Immature natural killer cell (primary cell): ENCODE data around the gene RNF25. TPM values are rescaled to one million over a fixed set of nuclear protein-coding genes. Genes with fewer than 3 reads are reported as not detected.

Experiments used
- DNase-seq, 3 donors: peaks; one replicate each; pipeline ENCODE4 v3.0.0; 2022; ENCODE audit warnings: mixed read lengths in 1 of 3
- H3K27ac Mint-ChIP-seq, 6 donors: one replicate each; pipeline ENCODE4 v1.8.0; 2020; ENCODE audit warnings: mixed read lengths in 6 of 6, mild to moderate bottlenecking in 5 of 6, inconsistent platforms in 4 of 6, moderate library complexity in 3 of 6
- H3K27me3 Mint-ChIP-seq, 3 donors: one replicate each; pipeline ENCODE4 v1.8.0; 2020 to 2021; ENCODE audit warnings: low read depth in 3 of 3, mild to moderate bottlenecking in 3 of 3, mixed read lengths in 3 of 3, moderate library complexity in 3 of 3, inconsistent platforms in 1 of 3
- H3K36me3 Mint-ChIP-seq, 3 donors: one replicate each; pipeline ENCODE4 v1.8.0; 2020; ENCODE audit warnings: mixed read lengths in 3 of 3, inconsistent platforms in 2 of 3, mild to moderate bottlenecking in 2 of 3
- H3K4me1 Mint-ChIP-seq, 2 donors: one replicate each; pipeline ENCODE4 v1.8.0; 2020; ENCODE audit warnings: inconsistent platforms in 2 of 2, mild to moderate bottlenecking in 2 of 2, mixed read lengths in 2 of 2, moderate library complexity in 1 of 2
- H3K4me3 Mint-ChIP-seq, 5 donors: one replicate each; pipeline ENCODE4 v1.8.0; 2020; ENCODE audit warnings: mild to moderate bottlenecking in 5 of 5, mixed read lengths in 5 of 5, inconsistent platforms in 3 of 5, moderate library complexity in 3 of 5
- H3K9me3 Mint-ChIP-seq, 6 donors: one replicate each; pipeline ENCODE4 v1.8.0; 2020; ENCODE audit warnings: mild to moderate bottlenecking in 6 of 6, mixed read lengths in 6 of 6, inconsistent platforms in 4 of 6, moderate library complexity in 3 of 6
- polyA plus RNA-seq, 3 donors: library from polyadenylated mRNA; unstranded; fragments of 300-500 nt; fragmentation: Illumina TruSeq; gene quantifications; one replicate each; pipeline ENCODE4 v1.2.3, GENCODE V29; 2021

The RNF25 gene, protein sequence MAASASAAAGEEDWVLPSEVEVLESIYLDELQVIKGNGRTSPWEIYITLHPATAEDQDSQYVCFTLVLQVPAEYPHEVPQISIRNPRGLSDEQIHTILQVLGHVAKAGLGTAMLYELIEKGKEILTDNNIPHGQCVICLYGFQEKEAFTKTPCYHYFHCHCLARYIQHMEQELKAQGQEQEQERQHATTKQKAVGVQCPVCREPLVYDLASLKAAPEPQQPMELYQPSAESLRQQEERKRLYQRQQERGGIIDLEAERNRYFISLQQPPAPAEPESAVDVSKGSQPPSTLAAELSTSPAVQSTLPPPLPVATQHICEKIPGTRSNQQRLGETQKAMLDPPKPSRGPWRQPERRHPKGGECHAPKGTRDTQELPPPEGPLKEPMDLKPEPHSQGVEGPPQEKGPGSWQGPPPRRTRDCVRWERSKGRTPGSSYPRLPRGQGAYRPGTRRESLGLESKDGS
- 10 to 100 TPM in 2 of 3 donors, 1 to 10 TPM in 1; 7.7 to 16.7 (median 16.3) TPM for polyA plus RNA-seq

DNA sequence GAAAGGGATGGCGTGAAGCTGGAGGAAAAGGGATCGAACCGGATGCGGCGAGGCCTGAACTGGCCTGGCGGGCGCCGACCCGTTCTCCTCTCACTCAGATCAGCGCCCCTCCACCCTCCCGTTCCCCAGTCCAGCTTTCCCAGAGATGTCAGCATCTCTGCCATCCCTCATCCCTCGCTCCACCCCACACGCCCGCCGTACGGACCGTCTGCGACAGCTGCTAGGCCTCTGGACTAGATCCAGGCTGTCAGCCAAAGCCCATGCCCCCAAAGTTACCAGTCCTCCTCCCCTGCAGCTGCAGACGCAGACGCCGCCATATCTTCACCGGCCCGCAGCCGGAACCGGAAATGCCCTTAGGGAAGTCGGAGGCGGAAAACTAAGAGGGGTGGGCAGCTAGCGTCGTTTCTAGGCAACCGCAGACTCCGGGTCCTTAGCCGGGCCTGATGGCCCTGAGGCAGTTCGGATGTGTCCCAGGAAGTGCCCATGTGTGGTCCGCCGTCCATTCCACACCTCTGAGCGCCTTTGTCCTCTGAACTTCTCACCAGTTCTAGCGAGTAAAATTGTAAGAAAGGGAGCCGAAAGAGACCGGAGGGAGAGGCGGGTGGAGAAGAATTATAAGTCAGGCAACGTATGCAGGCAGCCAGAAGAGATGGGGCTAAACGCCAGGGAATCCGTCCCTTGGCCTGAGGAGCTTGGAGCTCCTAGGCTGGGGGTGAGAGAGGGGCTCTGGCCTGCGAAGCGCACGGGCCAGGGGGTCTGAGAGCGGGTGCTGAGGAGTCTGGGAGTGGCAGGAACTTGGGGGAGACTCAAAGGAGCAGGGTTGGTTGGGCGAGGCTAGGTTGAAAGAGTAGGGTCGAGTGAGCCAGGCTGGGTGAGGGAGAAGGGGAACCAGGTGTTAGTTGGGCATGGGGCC is at the start of gene RNF25, which contains the start of gene STK36:
Gene RNF25 (minus strand): TSS at position 349 of the 913 bp plus-strand sequence. CDS start 32 bp downstream, at position 317.
Gene STK36 (plus strand): TSS at position 433 of the 913 bp plus-strand sequence. CDS start 744 bp downstream, outside the sequence.
- no peaks in the 10 kb centered on the region for H3K9me3 Mint-ChIP-seq
- peaks cover 0 to 4% (median 0%) of the 10 kb centered on the region in 3 donors for H3K27me3 Mint-ChIP-seq
- peaks cover 23 to 31% of the 10 kb centered on the region in 2 donors for H3K4me1 Mint-ChIP-seq
- peaks cover 3 to 20% (median 10%) of the 10 kb centered on the region in 3 donors for H3K36me3 Mint-ChIP-seq
- peak within 1 kb of the TSS; percentile 96 to 100 (median 97) for H3K4me3 Mint-ChIP-seq
- H3K27ac Mint-ChIP-seq, result peak within 1 kb of the TSS; percentile 96 to 97 (median 97)
- peak; percentile 77 to 82 (median 79) for DNase-seq

DNA sequence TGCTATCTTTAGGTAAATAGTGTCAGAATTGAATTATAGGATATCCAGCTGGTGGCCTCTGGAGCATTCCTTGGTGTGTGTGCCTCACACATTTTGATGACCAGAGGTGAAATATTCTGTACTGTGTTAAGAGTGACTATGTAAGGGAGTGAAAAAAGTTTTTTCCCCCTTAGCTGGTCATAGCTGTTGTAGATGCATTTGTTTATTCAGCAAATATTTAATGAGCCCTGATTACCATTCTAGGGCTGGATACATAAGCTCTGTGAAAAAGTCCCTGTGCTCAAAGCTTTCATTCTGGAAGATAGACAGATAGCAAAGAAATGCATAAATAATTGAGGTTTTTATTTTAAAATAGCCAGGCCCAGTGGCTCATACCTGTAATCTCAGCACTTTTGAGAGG is 49.7 kb upstream of the RNF25 start:
- Mint-ChIP-seq H3K27me3 (peaks cover 0 to 4% (median 0%) of the 10 kb centered on the region in 3 donors), H3K27ac (no peak overlapping the region), H3K4me1 (peaks cover 1 to 6% of the 10 kb centered on the region in 2 donors), H3K9me3 (peaks cover 7 to 9% (median 9%) of the 10 kb centered on the region in 6 donors), H3K4me3 (no peak overlapping the region), H3K36me3 (peaks cover 0 to 20% (median 7%) of the 10 kb centered on the region in 3 donors)
- DNase-seq, result no peak

DNA sequence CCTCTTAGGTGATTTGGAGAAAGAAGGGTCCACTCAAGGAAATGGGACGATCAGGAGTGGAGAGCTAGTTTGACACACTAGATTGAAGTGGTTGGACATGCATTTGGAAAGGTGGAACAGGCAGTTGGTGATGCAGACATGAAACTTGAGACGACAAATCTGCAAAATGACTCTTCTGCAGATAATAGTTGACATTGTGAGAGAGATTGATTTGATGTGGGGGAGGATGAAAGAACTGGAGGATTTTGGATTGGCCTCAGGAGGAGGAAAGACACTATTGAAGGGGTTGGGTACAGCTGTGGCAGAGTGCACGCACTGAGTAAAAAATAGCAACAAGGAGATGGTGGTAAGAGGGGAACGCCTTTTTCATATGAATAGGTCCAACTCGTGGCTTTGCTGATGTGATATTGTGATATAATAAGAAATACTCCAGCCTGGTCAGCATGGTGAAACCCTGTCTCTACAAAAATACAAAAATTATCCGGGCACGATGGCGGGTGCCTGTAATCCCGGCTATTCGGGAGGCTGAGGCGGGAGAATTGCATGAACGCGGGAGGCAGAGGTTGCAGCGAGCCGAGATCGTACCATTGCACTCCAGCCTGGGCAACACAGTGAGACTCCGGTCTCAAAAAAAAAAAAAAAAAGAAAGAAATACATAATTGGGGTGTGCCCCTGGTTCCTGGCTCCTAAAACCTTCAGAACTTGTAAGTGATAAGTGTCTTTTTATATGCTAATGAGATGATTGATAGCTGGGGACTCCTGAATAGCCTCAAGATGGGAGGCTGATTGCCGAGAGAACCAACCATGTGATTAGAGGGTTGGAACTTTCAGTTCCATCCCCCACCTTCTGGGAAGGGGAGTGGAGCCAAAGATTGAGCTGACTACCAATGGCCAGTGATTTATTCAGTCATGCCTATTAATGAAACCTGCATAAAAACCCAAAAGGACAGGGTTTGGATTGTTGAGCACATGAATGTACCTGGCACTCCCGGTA is 48.5 kb upstream of the RNF25 start:
- Mint-ChIP-seq H3K27me3 (peaks cover 0 to 2% (median 0%) of the 10 kb centered on the region in 3 donors), H3K4me1 (peaks cover 1 to 6% of the 10 kb centered on the region in 2 donors), H3K36me3 (peaks cover 4 to 17% (median 4%) of the 10 kb centered on the region in 3 donors), H3K9me3 (no peaks in the 10 kb centered on the region), H3K4me3 (no peak overlapping the region), H3K27ac (no peak overlapping the region)
- no peak for DNase-seq

DNA sequence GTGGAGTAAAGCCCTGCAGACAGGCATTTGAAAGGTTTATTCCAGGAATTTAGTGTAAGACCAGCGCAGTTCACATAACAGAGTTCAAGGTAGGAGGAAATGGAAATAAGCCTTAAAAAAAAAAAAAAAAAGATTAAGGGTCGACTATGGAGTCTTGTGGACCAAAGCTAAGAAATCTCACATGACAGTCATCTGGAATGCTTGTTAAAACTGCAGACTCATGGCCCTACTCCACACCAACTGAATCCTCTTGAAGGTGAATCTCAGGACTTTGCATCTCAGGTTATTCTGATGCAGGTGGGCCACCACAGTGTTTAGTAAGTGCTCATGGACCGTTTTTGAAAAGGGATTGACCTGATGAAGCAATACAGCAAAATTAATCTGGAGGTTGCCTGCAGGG is 47.7 kb upstream of the RNF25 start:
- peaks cover 0 to 2% (median 0%) of the 10 kb centered on the region in 3 donors for H3K27me3 Mint-ChIP-seq
- DNase-seq, result no peak
- H3K4me1 Mint-ChIP-seq, result peaks cover 1 to 6% of the 10 kb centered on the region in 2 donors
- H3K4me3 Mint-ChIP-seq, result no peak overlapping the region
- H3K36me3 Mint-ChIP-seq, result peaks cover 4 to 17% (median 4%) of the 10 kb centered on the region in 3 donors
- no peaks in the 10 kb centered on the region for H3K9me3 Mint-ChIP-seq
- no peak overlapping the region for H3K27ac Mint-ChIP-seq

DNA sequence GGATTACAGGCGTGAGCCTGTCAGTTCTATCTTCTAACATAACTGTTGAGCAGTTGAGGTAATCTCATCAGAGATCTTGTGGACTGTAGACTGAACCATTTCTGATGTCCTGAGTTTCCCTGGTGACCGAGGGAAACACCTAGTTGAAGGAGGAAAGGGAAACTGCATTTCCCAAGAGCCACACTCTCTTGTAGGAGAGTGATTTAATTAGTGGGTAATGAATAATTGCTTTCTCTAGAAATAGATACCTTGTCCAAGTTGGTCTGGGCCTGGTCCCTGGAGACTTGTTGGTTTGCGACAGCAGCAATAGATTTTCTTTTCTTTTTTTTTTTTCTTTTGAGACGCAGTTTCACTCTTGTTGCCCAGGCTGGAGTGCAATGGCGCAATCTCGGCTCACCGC is 46.3 kb upstream of the RNF25 start:
- Mint-ChIP-seq H3K4me3 (no peak overlapping the region), H3K36me3 (peaks cover 4 to 17% (median 4%) of the 10 kb centered on the region in 3 donors), H3K27ac (no peak overlapping the region), H3K27me3 (peaks cover 0 to 2% (median 0%) of the 10 kb centered on the region in 3 donors), H3K9me3 (no peaks in the 10 kb centered on the region), H3K4me1 (no peaks in the 10 kb centered on the region)
- DNase-seq, result no peak

DNA sequence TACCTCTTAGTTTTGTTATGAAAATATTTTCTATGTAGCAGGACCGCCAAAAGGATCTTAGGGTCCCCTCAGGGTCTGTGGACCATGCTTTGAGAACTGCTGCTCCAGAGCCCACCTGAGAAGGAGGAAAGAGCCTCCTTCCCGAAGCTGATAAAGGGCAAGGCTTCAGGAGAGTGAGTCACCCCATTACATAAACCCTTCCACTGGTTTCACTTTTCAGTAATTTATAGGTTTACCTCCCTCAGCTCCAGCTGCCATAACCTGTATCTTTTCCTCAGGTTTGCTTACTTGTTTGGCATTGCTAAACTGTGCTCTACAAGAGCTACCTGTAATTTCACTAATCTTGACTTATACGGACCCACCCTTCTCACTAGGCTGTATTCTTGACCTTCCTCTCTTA is 45.5 kb upstream of the RNF25 start:
- no peak overlapping the region for H3K27ac Mint-ChIP-seq
- DNase-seq, result no peak
- no peak overlapping the region for H3K4me3 Mint-ChIP-seq
- peaks cover 4 to 17% (median 4%) of the 10 kb centered on the region in 3 donors for H3K36me3 Mint-ChIP-seq
- no peaks in the 10 kb centered on the region for H3K9me3 Mint-ChIP-seq
- H3K27me3 Mint-ChIP-seq, result peaks cover 0 to 2% (median 0%) of the 10 kb centered on the region in 3 donors
- no peaks in the 10 kb centered on the region for H3K4me1 Mint-ChIP-seq

DNA sequence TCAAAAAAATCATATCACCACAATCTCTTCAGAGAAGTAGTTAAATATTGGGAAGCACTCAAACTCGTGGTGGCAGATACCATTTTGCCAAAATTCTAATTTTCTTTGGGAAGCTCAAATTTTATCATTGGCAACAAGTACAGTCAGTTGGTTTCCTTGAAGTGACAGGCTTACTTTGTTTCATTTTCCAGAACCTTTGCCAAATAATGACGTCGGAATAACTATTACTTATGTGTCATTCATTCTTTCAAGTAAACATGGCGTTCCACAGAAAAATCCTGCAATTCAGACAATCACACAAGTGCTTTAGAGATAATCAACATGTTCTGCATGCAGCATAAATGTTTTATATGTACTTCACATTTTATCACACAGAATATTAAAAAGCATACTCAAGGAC is 44.3 kb upstream of the RNF25 start:
- no peak overlapping the region for H3K4me3 Mint-ChIP-seq
- H3K9me3 Mint-ChIP-seq, result no peaks in the 10 kb centered on the region
- H3K36me3 Mint-ChIP-seq, result peaks cover 4 to 17% (median 4%) of the 10 kb centered on the region in 3 donors
- DNase-seq, result no peak
- peaks cover 11% of the 10 kb centered on the region in 2 donors for H3K4me1 Mint-ChIP-seq
- no peak overlapping the region for H3K27ac Mint-ChIP-seq
- peaks cover 0 to 2% (median 2%) of the 10 kb centered on the region in 3 donors for H3K27me3 Mint-ChIP-seq

DNA sequence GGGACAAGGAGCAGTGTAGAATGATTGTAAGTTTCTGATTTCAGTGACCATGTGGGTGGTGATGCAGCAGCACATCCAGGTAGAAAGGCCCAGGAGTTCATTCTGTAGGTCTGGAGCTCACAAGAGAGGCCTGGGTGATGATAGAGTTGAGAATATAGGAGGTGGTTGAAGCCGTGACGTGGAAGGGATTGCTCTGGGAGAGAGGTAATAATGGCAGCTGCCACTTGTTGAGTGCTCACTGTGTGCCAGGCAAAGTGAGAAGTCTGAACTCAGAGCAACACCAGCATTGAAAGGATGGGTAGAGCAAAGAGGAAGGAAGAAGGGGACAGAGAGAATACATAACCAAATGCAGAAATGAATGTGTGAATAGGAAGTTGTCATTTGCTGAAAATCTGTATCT is 42.1 kb upstream of the RNF25 start:
- Mint-ChIP-seq H3K27ac (peak overlapping the region in 1 of 6 donors; percentile 4), H3K4me1 (peaks cover 12 to 16% of the 10 kb centered on the region in 2 donors), H3K4me3 (no peak overlapping the region), H3K36me3 (peaks cover 4 to 9% (median 4%) of the 10 kb centered on the region in 3 donors), H3K27me3 (peaks cover 5 to 6% (median 6%) of the 10 kb centered on the region in 3 donors), H3K9me3 (no peaks in the 10 kb centered on the region)
- no peak for DNase-seq

DNA sequence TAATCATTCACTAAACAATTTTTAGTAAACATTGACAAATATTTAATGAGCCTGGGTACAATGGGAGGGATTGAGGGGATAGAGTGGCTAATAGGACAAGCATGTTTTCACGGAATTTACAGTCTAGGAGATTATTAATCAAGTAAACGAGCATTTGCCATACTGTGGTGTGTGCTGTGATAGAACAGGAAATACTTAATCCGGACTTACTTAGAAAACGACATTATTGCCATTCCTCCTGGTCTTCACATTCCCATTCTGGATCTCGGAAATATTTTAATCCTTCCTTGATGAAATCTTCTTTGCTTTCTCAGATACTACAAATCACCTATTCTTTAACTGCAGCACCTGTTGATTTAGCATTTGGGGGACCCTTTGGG is 39.7 kb upstream of the RNF25 start:
- peaks cover 4 to 5% (median 4%) of the 10 kb centered on the region in 3 donors for H3K36me3 Mint-ChIP-seq
- H3K27me3 Mint-ChIP-seq, result peaks cover 5 to 8% (median 8%) of the 10 kb centered on the region in 3 donors
- H3K4me1 Mint-ChIP-seq, result peaks cover 12 to 16% of the 10 kb centered on the region in 2 donors
- no peaks in the 10 kb centered on the region for H3K9me3 Mint-ChIP-seq
- peak overlapping the region; percentile 92 to 99 (median 94) for H3K4me3 Mint-ChIP-seq
- DNase-seq, result no peak
- peak overlapping the region; percentile 82 to 96 (median 94) for H3K27ac Mint-ChIP-seq

DNA sequence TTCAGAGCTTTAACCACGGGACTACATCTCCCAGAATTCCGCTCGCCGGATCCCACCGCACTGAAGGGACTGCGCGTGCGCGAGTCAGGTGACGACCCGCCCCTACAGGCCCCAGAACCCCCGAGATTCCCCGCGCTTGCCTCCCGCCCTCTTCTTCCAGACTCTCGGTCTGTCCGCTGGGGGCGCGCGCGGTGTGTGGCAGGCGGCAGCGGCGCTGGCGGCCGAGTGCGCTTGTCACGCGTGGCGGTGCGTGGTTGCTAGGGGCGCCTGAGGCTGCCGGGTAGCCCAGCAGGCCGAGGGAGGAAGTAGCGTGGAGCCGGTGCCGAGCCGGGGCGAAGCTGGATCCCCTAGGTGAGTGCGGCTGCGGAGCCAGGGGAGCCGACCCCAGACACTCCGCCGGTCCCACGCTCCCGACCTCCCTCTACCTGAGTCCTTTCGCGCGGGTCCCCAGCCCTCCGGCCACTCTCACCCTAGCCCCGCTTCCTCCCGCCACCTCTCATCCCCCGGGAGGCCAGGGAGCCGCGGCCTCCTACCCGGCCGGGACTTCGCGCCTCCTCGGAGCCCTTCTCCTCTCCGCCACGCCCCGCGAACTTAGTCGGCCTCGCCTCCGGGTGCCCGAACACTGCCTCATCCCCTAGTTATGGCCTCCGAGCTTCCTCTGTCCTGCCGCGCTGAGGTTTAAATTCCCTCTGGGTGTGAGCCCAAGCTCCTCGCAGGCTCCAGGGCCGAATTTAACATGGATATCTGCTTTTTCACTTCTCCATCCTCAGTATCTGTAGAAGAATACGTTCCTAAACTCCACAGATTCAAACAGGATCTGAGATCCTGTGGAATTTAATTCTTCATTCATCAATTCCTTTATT is 39.1 kb upstream of the RNF25 start, which contains the start of gene TTLL4:
Gene TTLL4 (plus strand): TSS at position 149 of the 863 bp plus-strand sequence. CDS start 26,842 bp downstream, outside the sequence.
- peak; percentile 99 for DNase-seq
- Mint-ChIP-seq H3K36me3 (peaks cover 2% of the 10 kb centered on the region in 3 donors), H3K4me3 (peak within 1 kb of the TSS; percentile 92 to 99 (median 94)), H3K4me1 (peaks cover 12 to 16% of the 10 kb centered on the region in 2 donors), H3K9me3 (no peaks in the 10 kb centered on the region), H3K27me3 (peaks cover 7 to 8% (median 8%) of the 10 kb centered on the region in 3 donors), H3K27ac (peak within 1 kb of the TSS; percentile 82 to 96 (median 94))

DNA sequence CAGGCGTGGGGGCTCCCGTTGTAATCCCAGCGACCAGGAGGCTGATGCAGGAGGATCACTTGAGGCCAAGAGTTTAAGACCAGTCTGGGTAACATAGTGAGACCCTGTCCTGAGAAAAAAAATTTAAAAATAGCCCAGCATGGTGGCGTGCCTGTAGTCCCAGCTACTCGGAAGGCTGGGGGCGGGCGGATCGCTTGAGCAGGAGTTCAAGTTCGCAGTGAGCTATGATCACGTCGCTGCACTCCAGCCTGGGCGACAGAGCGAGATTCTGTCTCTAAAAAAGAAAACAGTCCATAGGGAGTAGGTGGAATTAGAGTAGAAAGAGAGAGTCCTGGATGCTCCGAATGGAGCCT is 38.5 kb upstream of the RNF25 start:
- no peak for DNase-seq
- Mint-ChIP-seq H3K36me3 (no peaks in the 10 kb centered on the region), H3K9me3 (no peaks in the 10 kb centered on the region), H3K4me1 (peaks cover 12 to 16% of the 10 kb centered on the region in 2 donors), H3K4me3 (peak overlapping the region; percentile 92 to 99 (median 94)), H3K27me3 (peaks cover 7 to 8% (median 8%) of the 10 kb centered on the region in 3 donors), H3K27ac (peak overlapping the region in 5 of 6 donors; percentile 23 to 95 (median 85))
